ENCODE results near the gene CEP128.

DNA sequence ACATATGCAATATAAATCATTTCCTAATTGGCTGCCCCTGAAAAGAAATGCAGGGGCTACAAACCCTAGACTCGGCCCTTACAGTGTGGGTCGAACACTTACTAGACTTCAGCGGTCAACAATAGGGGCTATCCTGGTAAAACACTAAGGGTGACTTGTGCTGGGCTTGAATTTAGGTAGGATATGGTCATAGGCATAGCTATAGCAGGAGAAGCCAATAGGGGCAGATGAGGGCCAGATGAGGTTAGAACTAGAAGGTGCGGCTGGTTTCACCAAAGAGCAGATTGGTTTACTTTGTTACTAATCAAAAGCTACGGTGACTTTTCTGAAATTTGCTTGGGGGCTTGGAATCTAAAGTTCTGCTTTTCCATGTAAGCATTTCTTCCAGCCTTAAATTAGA lies 447.9 kb downstream of the CEP128 start:
- no peak for TF ChIP-seq GATA2 (IDR thresholded peaks at IDR 0.05; ENCODE audit: low read depth, low read length)
- TF ChIP-seq GATA3 (IDR thresholded peaks at IDR 0.05; ENCODE audit: low read depth, low read length), result no peak

Data from SH-SY5Y (cell line).